GM19239 (cell line): ENCODE results near the gene CLPTM1.

Experiments used
- DNase-seq: peaks from one replicate; pipeline ENCODE4 v3.0.0; 2011; ENCODE audit warnings: low spot score; ENCODE audit not compliant: insufficient read length
- FAIRE-seq: peaks from 2 replicates; lab custom pipeline; 2011; peaks lifted over from hg19 to GRCh38; lab: Jason Lieb, UNC

Gene CLPTM1

DNA sequence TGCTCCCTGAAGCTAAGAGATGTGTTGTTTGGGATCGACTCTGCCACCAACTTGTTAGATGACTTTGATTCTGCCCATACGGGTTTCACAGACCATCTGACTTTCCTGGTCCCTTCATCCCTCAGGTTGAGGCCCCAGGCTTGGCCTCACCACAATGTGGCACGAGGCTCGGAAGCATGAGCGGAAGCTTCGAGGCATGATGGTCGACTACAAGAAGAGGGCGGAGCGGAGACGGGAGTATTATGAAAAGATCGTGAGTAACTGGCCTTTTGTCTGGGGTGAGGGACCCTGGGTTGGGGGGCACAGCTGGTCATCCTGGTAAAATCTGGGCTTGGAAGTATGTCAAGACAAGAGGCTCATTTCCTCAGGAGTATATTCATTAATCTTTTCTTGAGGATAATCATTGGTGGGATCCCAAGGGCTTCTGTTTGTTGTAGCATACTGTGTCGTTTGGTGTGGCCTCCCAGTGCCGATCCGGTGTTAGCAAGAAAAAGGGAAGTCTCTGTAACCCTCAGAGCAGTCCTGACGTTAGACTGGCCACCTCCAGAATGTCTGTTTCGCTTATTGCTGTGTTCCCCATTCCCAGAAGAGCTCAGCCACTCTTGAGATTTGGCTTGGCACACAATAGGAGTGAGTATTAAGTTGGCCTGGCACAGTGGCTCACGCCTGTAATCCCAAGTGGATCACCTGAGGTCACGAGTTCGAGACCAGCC, 85.0 kb downstream of the CLPTM1 start:
- no peak for DNase-seq
- peak; percentile 33 for FAIRE-seq

- FAIRE-seq: no peak
- no peak for DNase-seq
Observed at GRCh38 chr19:45041125-45041524, 85.9 kb downstream of the CLPTM1 start.
